Fibroblast of upper back skin (primary cell): ENCODE measurements around the gene TOB1.
A peak's percentile ranks its signal among the peaks of the same experiment; 100 is the strongest.

Experiments
- DNase-seq: peaks from one replicate; pipeline ENCODE4 v3.0.0-alpha.2; 2013

Gene TOB1

GRCh38 chr17:50830994-50831393 is 35.2 kb downstream of the TOB1 start:
- peak; percentile 21 for DNase-seq

GRCh38 chr17:50830352-50830751 is 35.8 kb downstream of the TOB1 start:
- peak; percentile 14 for DNase-seq

- DNase-seq, result no peak
Observed at GRCh38 chr17:50829332-50829731, 36.8 kb downstream of the TOB1 start.

GRCh38 chr17:50828508-50829170 is 37.5 kb downstream of the TOB1 start:
- no peak for DNase-seq

- DNase-seq, result no peak
Observed at GRCh38 chr17:50825188-50825587, 41.0 kb downstream of the TOB1 start.

GRCh38 chr17:50824429-50824828 is 41.7 kb downstream of the TOB1 start:
- no peak for DNase-seq

GRCh38 chr17:50822550-50822949 is 43.6 kb downstream of the TOB1 start:
- no peak for DNase-seq

GRCh38 chr17:50820651-50821050 is 45.5 kb downstream of the TOB1 start:
- DNase-seq, result no peak

- no peak for DNase-seq
Observed at GRCh38 chr17:50818921-50819657, 47.1 kb downstream of the TOB1 start.

GRCh38 chr17:50818261-50818660 is 47.9 kb downstream of the TOB1 start:
- DNase-seq, result no peak

GRCh38 chr17:50817838-50818237 is 48.3 kb downstream of the TOB1 start:
- peak; percentile 43 for DNase-seq

GRCh38 chr17:50816771-50817751 is 49.1 kb downstream of the TOB1 start:
- peak; percentile 16 for DNase-seq

GRCh38 chr17:50816271-50816670 is 49.9 kb downstream of the TOB1 start:
- DNase-seq, result no peak

- DNase-seq, result no peak
Observed at GRCh38 chr17:50815400-50815799, 50.8 kb downstream of the TOB1 start.

- DNase-seq, result no peak
Observed at GRCh38 chr17:50813583-50813982, 52.6 kb downstream of the TOB1 start.
